ENCODE results near the gene PABPN1L.

PABPN1L gene

GRCh38 chr16:88884569-88885271, 18.3 kb upstream of the PABPN1L start:
- DNase-seq (ENCODE audit: low read depth in 2 of 2, low spot score in 1 of 2), result no peak

- no peak for DNase-seq (ENCODE audit: low read depth in 2 of 2, low spot score in 1 of 2)
Observed at GRCh38 chr16:88883946-88884345, 17.5 kb upstream of the PABPN1L start.

GRCh38 chr16:88883117-88883895, 16.8 kb upstream of the PABPN1L start:
- DNase-seq (ENCODE audit: low read depth in 2 of 2, low spot score in 1 of 2), result no peak

GRCh38 chr16:88882358-88883030, 16.0 kb upstream of the PABPN1L start:
- no peak for DNase-seq (ENCODE audit: low read depth in 2 of 2, low spot score in 1 of 2)

GRCh38 chr16:88881675-88882357, 15.4 kb upstream of the PABPN1L start:
- no peak for DNase-seq (ENCODE audit: low read depth in 2 of 2, low spot score in 1 of 2)

- no peak for DNase-seq (ENCODE audit: low read depth in 2 of 2, low spot score in 1 of 2)
Observed at GRCh38 chr16:88881007-88881615, 14.7 kb upstream of the PABPN1L start.

GRCh38 chr16:88880226-88881006, 14.0 kb upstream of the PABPN1L start:
- DNase-seq (ENCODE audit: low read depth in 2 of 2, low spot score in 1 of 2), result no peak

- DNase-seq (ENCODE audit: low read depth in 2 of 2, low spot score in 1 of 2), result no peak
Observed at GRCh38 chr16:88879788-88880055, 13.3 kb upstream of the PABPN1L start.

- no peak for DNase-seq (ENCODE audit: low read depth in 2 of 2, low spot score in 1 of 2)
Observed at GRCh38 chr16:88878967-88879787, 12.7 kb upstream of the PABPN1L start.

GRCh38 chr16:88878356-88878755, 11.9 kb upstream of the PABPN1L start:
- no peak for DNase-seq (ENCODE audit: low read depth in 2 of 2, low spot score in 1 of 2)

- no peak for DNase-seq (ENCODE audit: low read depth in 2 of 2, low spot score in 1 of 2)
Observed at GRCh38 chr16:88877564-88878289, 11.3 kb upstream of the PABPN1L start.

GRCh38 chr16:88876942-88877526, 10.6 kb upstream of the PABPN1L start:
- DNase-seq (ENCODE audit: low read depth in 2 of 2, low spot score in 1 of 2), result no peak

GRCh38 chr16:88875703-88876234, 9.3 kb upstream of the PABPN1L start:
- DNase-seq (ENCODE audit: low read depth in 2 of 2, low spot score in 1 of 2), result no peak

GRCh38 chr16:88874938-88875599, 8.6 kb upstream of the PABPN1L start:
- DNase-seq (ENCODE audit: low read depth in 2 of 2, low spot score in 1 of 2), result no peak

GRCh38 chr16:88872650-88873331, 6.3 kb upstream of the PABPN1L start:
- DNase-seq (ENCODE audit: low read depth in 2 of 2, low spot score in 1 of 2), result no peak

GRCh38 chr16:88871730-88872416, 5.4 kb upstream of the PABPN1L start:
- DNase-seq (ENCODE audit: low read depth in 2 of 2, low spot score in 1 of 2), result no peak

- DNase-seq (ENCODE audit: low read depth in 2 of 2, low spot score in 1 of 2), result no peak
Observed at GRCh38 chr16:88871349-88871702, 4.9 kb upstream of the PABPN1L start.

All from stimulated activated CD8-positive, alpha-beta memory T cell treated with anti-CD3 and anti-CD28 coated beads, Interleukin-4, amount 100 ng/mL, for 1 hour (primary cell).